GM23338 (cell line): ENCODE data around the gene EVL.

Source experiments
- EZH2 ChIP-seq: fragments of 200-600 bp; sonication (generic); IDR thresholded peaks from one replicate; pipeline ENCODE4 v1.8.0; 2017; ENCODE audit warnings: antibody characterized with exemption, mild to moderate bottlenecking, low read depth; ENCODE audit not compliant: unreplicated experiment
- EZH2phosphoT487 ChIP-seq: fragments of 200-600 bp; sonication (generic); IDR thresholded peaks from one replicate; pipeline ENCODE4 v1.8.1; 2018; ENCODE audit warnings: antibody characterized with exemption; ENCODE audit not compliant: unreplicated experiment
- POLR2AphosphoS5 ChIP-seq: IDR thresholded peaks from 2 replicates; pipeline ENCODE4 v1.6.1; 2016; ENCODE audit warnings: antibody characterized with exemption, low read depth
- TF ChIP-seq, protein P1 (sequence below), 2 experiments: fragments of 200-600 bp in 1 of 2; sonication (generic) in 1 of 2; conservative IDR thresholded peaks; 2 replicates each; pipeline versions ENCODE4 v1.5.1 to v1.6.1; 2016 to 2017; ENCODE audit warnings: antibody characterized with exemption in 2 of 2, low read depth in 2 of 2, mild to moderate bottlenecking in 2 of 2, moderate library complexity in 1 of 2
- TF ChIP-seq, protein P2 (sequence below): fragments of 250-450 bp; sonication (Bioruptor Pico); IDR thresholded peaks from 2 replicates; pipeline ENCODE4 v1.5.0; 2020; ENCODE audit warnings: mild to moderate bottlenecking, moderate library complexity
- TF ChIP-seq, protein P3 (sequence below): IDR thresholded peaks from one replicate; pipeline ENCODE4 v1.6.1; 2018; ENCODE audit warnings: antibody characterized with exemption; ENCODE audit not compliant: unreplicated experiment

- TF ChIP-seq, protein P1, sequence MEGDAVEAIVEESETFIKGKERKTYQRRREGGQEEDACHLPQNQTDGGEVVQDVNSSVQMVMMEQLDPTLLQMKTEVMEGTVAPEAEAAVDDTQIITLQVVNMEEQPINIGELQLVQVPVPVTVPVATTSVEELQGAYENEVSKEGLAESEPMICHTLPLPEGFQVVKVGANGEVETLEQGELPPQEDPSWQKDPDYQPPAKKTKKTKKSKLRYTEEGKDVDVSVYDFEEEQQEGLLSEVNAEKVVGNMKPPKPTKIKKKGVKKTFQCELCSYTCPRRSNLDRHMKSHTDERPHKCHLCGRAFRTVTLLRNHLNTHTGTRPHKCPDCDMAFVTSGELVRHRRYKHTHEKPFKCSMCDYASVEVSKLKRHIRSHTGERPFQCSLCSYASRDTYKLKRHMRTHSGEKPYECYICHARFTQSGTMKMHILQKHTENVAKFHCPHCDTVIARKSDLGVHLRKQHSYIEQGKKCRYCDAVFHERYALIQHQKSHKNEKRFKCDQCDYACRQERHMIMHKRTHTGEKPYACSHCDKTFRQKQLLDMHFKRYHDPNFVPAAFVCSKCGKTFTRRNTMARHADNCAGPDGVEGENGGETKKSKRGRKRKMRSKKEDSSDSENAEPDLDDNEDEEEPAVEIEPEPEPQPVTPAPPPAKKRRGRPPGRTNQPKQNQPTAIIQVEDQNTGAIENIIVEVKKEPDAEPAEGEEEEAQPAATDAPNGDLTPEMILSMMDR (conservative IDR thresholded peaks at IDR 0.05; ENCODE audit: low read depth in 2 of 2) = no peak
- no peak for TF ChIP-seq POLR2AphosphoS5
- no peak for TF ChIP-seq EZH2phosphoT487
- TF ChIP-seq, protein P2, sequence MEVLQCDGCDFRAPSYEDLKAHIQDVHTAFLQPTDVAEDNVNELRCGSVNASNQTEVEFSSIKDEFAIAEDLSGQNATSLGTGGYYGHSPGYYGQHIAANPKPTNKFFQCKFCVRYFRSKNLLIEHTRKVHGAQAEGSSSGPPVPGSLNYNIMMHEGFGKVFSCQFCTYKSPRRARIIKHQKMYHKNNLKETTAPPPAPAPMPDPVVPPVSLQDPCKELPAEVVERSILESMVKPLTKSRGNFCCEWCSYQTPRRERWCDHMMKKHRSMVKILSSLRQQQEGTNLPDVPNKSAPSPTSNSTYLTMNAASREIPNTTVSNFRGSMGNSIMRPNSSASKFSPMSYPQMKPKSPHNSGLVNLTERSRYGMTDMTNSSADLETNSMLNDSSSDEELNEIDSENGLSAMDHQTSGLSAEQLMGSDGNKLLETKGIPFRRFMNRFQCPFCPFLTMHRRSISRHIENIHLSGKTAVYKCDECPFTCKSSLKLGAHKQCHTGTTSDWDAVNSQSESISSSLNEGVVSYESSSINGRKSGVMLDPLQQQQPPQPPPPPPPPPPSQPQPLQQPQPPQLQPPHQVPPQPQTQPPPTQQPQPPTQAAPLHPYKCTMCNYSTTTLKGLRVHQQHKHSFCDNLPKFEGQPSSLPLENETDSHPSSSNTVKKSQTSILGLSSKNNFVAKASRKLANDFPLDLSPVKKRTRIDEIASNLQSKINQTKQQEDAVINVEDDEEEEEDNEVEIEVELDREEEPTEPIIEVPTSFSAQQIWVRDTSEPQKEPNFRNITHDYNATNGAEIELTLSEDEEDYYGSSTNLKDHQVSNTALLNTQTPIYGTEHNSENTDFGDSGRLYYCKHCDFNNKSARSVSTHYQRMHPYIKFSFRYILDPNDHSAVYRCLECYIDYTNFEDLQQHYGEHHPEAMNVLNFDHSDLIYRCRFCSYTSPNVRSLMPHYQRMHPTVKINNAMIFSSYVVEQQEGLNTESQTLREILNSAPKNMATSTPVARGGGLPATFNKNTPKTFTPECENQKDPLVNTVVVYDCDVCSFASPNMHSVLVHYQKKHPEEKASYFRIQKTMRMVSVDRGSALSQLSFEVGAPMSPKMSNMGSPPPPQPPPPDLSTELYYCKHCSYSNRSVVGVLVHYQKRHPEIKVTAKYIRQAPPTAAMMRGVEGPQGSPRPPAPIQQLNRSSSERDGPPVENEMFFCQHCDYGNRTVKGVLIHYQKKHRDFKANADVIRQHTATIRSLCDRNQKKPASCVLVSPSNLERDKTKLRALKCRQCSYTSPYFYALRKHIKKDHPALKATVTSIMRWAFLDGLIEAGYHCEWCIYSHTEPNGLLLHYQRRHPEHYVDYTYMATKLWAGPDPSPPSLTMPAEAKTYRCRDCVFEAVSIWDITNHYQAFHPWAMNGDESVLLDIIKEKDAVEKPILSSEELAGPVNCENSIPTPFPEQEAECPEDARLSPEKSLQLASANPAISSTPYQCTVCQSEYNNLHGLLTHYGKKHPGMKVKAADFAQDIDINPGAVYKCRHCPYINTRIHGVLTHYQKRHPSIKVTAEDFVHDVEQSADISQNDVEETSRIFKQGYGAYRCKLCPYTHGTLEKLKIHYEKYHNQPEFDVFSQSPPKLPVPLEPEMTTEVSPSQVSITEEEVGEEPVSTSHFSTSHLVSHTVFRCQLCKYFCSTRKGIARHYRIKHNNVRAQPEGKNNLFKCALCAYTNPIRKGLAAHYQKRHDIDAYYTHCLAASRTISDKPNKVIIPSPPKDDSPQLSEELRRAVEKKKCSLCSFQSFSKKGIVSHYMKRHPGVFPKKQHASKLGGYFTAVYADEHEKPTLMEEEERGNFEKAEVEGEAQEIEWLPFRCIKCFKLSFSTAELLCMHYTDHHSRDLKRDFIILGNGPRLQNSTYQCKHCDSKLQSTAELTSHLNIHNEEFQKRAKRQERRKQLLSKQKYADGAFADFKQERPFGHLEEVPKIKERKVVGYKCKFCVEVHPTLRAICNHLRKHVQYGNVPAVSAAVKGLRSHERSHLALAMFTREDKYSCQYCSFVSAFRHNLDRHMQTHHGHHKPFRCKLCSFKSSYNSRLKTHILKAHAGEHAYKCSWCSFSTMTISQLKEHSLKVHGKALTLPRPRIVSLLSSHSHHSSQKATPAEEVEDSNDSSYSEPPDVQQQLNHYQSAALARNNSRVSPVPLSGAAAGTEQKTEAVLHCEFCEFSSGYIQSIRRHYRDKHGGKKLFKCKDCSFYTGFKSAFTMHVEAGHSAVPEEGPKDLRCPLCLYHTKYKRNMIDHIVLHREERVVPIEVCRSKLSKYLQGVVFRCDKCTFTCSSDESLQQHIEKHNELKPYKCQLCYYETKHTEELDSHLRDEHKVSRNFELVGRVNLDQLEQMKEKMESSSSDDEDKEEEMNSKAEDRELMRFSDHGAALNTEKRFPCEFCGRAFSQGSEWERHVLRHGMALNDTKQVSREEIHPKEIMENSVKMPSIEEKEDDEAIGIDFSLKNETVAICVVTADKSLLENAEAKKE (CRISPR knock-in tag) = no peak
- no peak for TF ChIP-seq EZH2
- TF ChIP-seq, protein P3, sequence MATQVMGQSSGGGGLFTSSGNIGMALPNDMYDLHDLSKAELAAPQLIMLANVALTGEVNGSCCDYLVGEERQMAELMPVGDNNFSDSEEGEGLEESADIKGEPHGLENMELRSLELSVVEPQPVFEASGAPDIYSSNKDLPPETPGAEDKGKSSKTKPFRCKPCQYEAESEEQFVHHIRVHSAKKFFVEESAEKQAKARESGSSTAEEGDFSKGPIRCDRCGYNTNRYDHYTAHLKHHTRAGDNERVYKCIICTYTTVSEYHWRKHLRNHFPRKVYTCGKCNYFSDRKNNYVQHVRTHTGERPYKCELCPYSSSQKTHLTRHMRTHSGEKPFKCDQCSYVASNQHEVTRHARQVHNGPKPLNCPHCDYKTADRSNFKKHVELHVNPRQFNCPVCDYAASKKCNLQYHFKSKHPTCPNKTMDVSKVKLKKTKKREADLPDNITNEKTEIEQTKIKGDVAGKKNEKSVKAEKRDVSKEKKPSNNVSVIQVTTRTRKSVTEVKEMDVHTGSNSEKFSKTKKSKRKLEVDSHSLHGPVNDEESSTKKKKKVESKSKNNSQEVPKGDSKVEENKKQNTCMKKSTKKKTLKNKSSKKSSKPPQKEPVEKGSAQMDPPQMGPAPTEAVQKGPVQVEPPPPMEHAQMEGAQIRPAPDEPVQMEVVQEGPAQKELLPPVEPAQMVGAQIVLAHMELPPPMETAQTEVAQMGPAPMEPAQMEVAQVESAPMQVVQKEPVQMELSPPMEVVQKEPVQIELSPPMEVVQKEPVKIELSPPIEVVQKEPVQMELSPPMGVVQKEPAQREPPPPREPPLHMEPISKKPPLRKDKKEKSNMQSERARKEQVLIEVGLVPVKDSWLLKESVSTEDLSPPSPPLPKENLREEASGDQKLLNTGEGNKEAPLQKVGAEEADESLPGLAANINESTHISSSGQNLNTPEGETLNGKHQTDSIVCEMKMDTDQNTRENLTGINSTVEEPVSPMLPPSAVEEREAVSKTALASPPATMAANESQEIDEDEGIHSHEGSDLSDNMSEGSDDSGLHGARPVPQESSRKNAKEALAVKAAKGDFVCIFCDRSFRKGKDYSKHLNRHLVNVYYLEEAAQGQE = no peak
Measured at GRCh38 chr14:100093319-100093718, 28.1 kb downstream of the EVL start.
